Skeletal muscle cell (primary cell): ENCODE measurements around the gene SPTBN4.
"Not testable (repeated sequence)": the region's sequence is repeated elsewhere in the genome, so short reads cannot be mapped to it uniquely, and the experiment has no call there.

Experiments
- DNase-seq: peaks from one replicate; pipeline ENCODE4 v3.0.0-alpha.2; 2010; ENCODE audit warnings: low read depth
- H3K4me3 ChIP-seq: 2 replicates; pipeline ENCODE4 v1.5.1; 2011; ENCODE audit warnings: low read depth, mild to moderate bottlenecking, control low read depth, low read length, moderate library complexity

The SPTBN4 gene

GRCh38 chr19:40460185-40460584 lies 6.6 kb upstream of the SPTBN4 start:
- DNase-seq: no peak
- H3K4me3 ChIP-seq: no peak overlapping the region

- H3K4me3 ChIP-seq: no peak overlapping the region
- no peak for DNase-seq
Observed at GRCh38 chr19:40461669-40462221, 5.1 kb upstream of the SPTBN4 start.

GRCh38 chr19:40463587-40464037 lies 3.2 kb upstream of the SPTBN4 start:
- H3K4me3 ChIP-seq: not testable (repeated sequence)

GRCh38 chr19:40464059-40465024 lies 2.5 kb upstream of the SPTBN4 start:
- H3K4me3 ChIP-seq: peak overlapping the region; percentile 69
- peak; percentile 56 for DNase-seq

More at GRCh38 chr19:40463587-40464037, 3.2 kb upstream of the SPTBN4 start:
- not testable (repeated sequence) for DNase-seq

- DNase-seq: peak; percentile 48
- H3K4me3 ChIP-seq: peak overlapping the region; percentile 69
Observed at GRCh38 chr19:40465025-40465556, 1.7 kb upstream of the SPTBN4 start.

DNA sequence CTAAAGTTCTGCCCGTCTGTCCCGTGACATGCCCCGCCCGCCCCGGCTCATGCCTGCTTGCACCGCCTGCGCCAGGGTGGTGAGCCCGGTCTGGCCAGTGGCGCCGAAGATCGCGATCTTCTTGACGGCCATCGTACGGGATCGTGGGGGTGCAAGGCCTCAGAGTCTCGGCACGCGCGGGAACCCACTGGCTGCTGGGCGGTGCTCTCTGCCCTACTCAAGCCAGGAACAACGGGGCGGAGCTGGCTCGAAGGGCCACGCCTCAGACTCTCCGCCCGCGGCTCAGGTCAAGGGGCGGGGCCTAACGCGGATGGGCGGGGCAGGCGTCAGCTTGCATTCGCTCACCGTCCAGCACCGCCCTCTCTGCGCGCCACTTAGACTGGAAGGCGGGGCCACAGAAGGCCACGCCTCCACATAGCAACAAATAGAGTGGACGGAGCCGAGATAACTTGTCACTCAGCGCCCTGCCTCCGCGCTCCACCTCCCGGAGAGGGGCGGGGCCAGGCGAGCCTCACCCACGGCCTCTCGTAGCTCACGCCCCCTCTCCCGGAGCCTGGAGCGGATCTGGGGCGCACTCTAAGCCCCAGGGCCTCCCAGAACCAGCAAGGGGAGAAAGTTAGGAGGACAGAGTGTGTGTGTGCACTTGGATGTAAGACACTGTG lies 1.1 kb upstream of the SPTBN4 start, which contains the start of gene BLVRB:
Gene BLVRB, minus strand, starts transcription at position 189 of the 662 bp plus-strand sequence. Its CDS starts 57 bp downstream, at position 132.
- H3K4me3 ChIP-seq: peak within 1 kb of the TSS; percentile 69
- peak; percentile 96 for DNase-seq

- DNase-seq: no peak
- H3K4me3 ChIP-seq: peak overlapping the region; percentile 69
Observed at GRCh38 chr19:40466219-40466984, 399 bp upstream of the SPTBN4 start.

- no peak for DNase-seq
- H3K4me3 ChIP-seq: no peak overlapping the region
Observed at GRCh38 chr19:40469011-40469410, 2.2 kb downstream of the SPTBN4 start.

- H3K4me3 ChIP-seq: no peak overlapping the region
- DNase-seq: no peak
Observed at GRCh38 chr19:40471111-40471510, 4.3 kb downstream of the SPTBN4 start.

- no peak overlapping the region for H3K4me3 ChIP-seq
- no peak for DNase-seq
Observed at GRCh38 chr19:40472516-40472915, 5.7 kb downstream of the SPTBN4 start.

GRCh38 chr19:40474737-40475136 lies 7.9 kb downstream of the SPTBN4 start:
- H3K4me3 ChIP-seq: no peak overlapping the region
- DNase-seq: no peak

DNA sequence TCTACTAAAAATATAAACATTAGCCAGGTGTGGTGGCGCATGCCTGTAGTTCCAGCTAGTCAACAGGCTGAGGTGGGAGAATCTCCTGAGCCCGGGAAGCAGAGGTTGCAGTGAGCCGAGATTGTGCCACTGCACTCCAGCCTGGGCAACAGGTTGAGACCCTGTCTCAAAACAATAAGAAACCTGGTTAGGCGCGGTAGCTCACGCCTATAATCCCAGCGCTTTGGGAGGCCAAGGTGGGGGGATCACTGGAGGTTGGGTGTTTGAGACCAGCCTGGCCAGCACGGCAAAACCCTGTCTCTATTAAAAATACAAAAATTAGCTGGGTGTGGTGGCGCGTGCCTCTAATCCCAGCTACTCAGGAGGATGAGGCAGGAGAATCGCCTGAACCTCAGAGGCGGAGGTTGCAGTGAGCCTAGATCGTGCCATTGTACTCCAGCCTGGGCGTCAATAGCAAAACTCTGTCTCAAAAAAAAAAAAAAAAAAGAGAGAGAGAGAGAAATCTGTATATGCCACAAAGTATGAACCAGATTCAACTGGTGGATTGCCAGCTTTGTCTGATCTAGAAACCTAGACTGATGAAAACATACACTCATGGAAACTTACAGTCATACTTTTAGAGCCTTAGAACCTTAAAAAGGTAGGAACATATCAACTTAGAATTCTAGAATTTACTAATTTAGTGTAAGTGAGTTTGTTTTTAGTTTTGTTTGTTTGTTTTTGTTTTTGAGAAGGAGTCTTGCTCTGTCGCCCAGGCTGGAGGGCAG lies 9.3 kb downstream of the SPTBN4 start:
- not testable (repeated sequence) for H3K4me3 ChIP-seq, DNase-seq

DNA sequence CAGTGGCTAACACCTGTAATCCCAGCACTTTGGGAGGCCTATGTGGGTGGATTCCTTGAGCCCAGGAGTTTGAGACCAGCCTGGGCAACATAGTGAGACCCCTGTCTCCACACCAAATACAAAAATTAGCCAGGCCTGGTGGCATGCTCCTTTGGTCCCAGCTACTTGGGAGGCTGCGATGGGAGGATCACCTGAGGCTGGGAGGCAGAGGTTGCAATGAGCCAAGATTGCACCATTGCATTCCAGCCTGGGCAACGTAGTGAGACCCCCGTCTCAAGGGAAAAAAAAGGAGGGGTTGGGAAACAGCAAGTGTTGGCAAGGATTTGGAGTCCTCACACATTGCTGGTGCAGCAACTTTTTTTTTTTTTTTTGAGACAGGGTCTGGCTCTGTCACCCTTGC lies 19.2 kb downstream of the SPTBN4 start:
- no peak for DNase-seq

DNA sequence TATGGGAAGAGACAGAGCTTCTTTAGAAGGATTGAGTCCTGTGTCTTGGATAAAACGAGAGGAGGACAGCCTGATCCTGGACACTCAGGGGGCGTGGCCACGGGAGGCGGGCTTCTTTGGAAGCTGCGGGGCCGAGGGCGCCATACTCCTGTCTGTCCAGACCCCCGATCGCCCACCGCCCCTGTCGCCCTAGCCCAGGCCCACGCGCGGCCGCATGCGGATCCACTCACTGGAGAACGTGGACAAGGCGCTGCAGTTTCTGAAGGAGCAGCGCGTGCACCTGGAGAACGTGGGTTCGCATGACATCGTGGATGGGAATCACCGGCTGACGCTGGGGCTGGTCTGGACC lies 23.1 kb downstream of the SPTBN4 start:
- no peak for DNase-seq
- no peak overlapping the region for H3K4me3 ChIP-seq

More for the DNA sequence above, 19.2 kb downstream of the SPTBN4 start:
- H3K4me3 ChIP-seq: no peak overlapping the region

GRCh38 chr19:40492274-40492673 lies 25.5 kb downstream of the SPTBN4 start:
- no peak for DNase-seq
- no peak overlapping the region for H3K4me3 ChIP-seq

DNA sequence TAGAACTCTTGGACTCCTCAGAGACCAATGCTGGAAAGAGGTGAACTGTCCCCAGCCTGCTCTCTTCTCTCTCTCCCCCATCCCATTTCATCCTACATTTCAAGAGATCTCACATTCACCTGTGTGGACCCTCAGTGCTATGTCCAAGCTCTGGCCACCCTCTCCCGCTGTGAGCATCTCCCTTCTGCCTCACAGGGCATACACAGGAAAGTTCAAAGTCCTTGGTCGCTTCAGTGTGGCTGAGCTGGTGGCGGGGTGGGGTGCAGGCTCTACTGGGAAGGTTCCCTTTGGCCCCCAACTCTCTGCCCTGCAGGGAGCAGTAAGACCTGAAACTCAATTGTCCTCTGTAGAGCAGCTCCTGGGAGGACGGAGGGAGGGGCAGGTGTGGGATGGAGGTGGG lies 27.0 kb downstream of the SPTBN4 start:
- no peak overlapping the region for H3K4me3 ChIP-seq
- no peak for DNase-seq

DNA sequence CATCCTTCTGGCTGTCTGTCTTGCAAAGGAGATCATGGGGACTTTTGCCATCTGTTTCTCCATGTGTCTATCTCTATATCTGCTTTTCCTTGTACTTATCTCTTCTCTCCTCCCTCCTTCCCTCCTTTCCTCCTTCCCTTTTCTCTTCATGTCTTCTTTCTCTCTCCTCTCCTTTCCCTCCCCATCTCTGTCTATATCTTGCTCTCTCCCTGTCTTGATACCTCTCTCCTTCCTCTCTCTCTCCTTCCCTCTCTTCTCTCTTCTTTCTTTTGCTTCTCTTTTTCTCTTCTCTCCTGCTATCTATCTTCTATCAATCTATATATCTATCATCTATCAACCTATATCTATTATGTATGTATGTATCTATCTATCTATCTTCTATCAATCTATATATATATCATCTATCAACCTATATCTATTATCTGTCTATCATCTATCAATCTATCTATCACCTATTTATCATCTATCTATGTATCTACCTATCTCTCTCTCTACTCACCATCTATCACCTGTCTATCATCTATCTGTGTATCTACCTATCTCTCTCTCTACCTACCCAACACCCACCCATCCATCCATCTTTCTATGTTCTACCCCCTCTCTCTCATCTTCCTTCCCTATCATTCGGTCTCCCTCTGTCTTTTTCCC lies 27.5 kb downstream of the SPTBN4 start:
- no peak overlapping the region for H3K4me3 ChIP-seq
- no peak for DNase-seq

- H3K4me3 ChIP-seq: no peak overlapping the region
Observed at GRCh38 chr19:40497214-40497613, 30.4 kb downstream of the SPTBN4 start.

More at GRCh38 chr19:40497214-40497613, 30.4 kb downstream of the SPTBN4 start:
- no peak for DNase-seq
